ENCODE results near the gene CKAP4. TPM values are rescaled to one million over a fixed set of nuclear protein-coding genes. Genes with fewer than 3 reads are reported as not detected.

CKAP4 gene
- total RNA-seq, 4 donors from 2014 or later, result 28.7 to 51.6 (median 38.8) TPM

GRCh38 chr12:106220536-106220935 is 27.3 kb downstream of the CKAP4 start:
- Histone ChIP-seq H3K27me3 (no peaks in the 10 kb centered on the region), H3K4me1 (peaks cover 0 to 8% (median 3%) of the 10 kb centered on the region in 4 donors), H3K36me3 (no peaks in the 10 kb centered on the region), H3K27ac (replicated peaks in 1 of 4) (no peak overlapping the region), H3K4me3 (no peak overlapping the region), H3K9me3 (peaks cover 0 to 21% (median 16%) of the 10 kb centered on the region in 4 donors)
- intact Hi-C loops (cut with DNase I), result loop anchor here (5.0 kb wide), 1 partner anchor 798 kb away; no protein-coding TSS in a partner anchor
- no peak for DNase-seq (ENCODE audit: extremely low spot score)
- TF ChIP-seq POLR2A (IDR thresholded peaks at IDR 0.05; ENCODE audit: low read depth) (no peak), POLR2AphosphoS5 (IDR thresholded peaks at IDR 0.05) (no peak), CTCF (IDR thresholded peaks at IDR 0.05) (no peak), EP300 (IDR thresholded peaks at IDR 0.05) (no peak)
- WGBS, result 78% methylated on average over 7 of the region's 7 CpGs

GRCh38 chr12:106219043-106219442 is 28.8 kb downstream of the CKAP4 start:
- no peak overlapping the region for H3K27ac ChIP-seq (replicated peaks in 1 of 4)
- peaks cover 0 to 21% (median 16%) of the 10 kb centered on the region in 4 donors for H3K9me3 ChIP-seq
- no peak for DNase-seq (ENCODE audit: extremely low spot score)
- no peak overlapping the region for H3K4me3 ChIP-seq
- peaks cover 0 to 4% (median 0%) of the 10 kb centered on the region in 4 donors for H3K27me3 ChIP-seq
- WGBS, result 91% methylated on average over 1 of the region's 1 CpG
- TF ChIP-seq POLR2AphosphoS5 (IDR thresholded peaks at IDR 0.05), result no peak
- no peak for TF ChIP-seq CTCF (IDR thresholded peaks at IDR 0.05)
- TF ChIP-seq POLR2A (IDR thresholded peaks at IDR 0.05; ENCODE audit: low read depth), result no peak
- no peak for TF ChIP-seq EP300 (IDR thresholded peaks at IDR 0.05)
- H3K36me3 ChIP-seq, result no peaks in the 10 kb centered on the region
- peaks cover 0 to 6% (median 2%) of the 10 kb centered on the region in 4 donors for H3K4me1 ChIP-seq
- intact Hi-C loops (cut with DNase I), result no loop called here

- 94% methylated on average over 2 of the region's 2 CpGs for WGBS
- intact Hi-C loops (cut with DNase I), result no loop called here
Observed at GRCh38 chr12:106217706-106218105, 30.1 kb downstream of the CKAP4 start.

GRCh38 chr12:106214571-106214970 is 33.2 kb downstream of the CKAP4 start:
- Histone ChIP-seq H3K27me3 (peaks cover 0 to 17% (median 0%) of the 10 kb centered on the region in 4 donors), H3K4me1 (no peaks in the 10 kb centered on the region), H3K4me3 (no peak overlapping the region), H3K27ac (replicated peaks in 1 of 4) (no peak overlapping the region), H3K9me3 (peaks cover 0 to 21% (median 16%) of the 10 kb centered on the region in 4 donors), H3K36me3 (no peaks in the 10 kb centered on the region)
- TF ChIP-seq POLR2AphosphoS5 (IDR thresholded peaks at IDR 0.05) (no peak), POLR2A (IDR thresholded peaks at IDR 0.05; ENCODE audit: low read depth) (no peak), EP300 (IDR thresholded peaks at IDR 0.05) (no peak), CTCF (IDR thresholded peaks at IDR 0.05) (no peak)
- DNase-seq (ENCODE audit: extremely low spot score), result no peak
- intact Hi-C loops (cut with DNase I), result no loop called here
- 59% methylated on average over 4 of the region's 4 CpGs for WGBS

More at GRCh38 chr12:106217706-106218105, 30.1 kb downstream of the CKAP4 start:
- peaks cover 0 to 21% (median 16%) of the 10 kb centered on the region in 4 donors for H3K9me3 ChIP-seq
- TF ChIP-seq POLR2A (IDR thresholded peaks at IDR 0.05; ENCODE audit: low read depth) (no peak), EP300 (IDR thresholded peaks at IDR 0.05) (no peak), CTCF (IDR thresholded peaks at IDR 0.05) (no peak), POLR2AphosphoS5 (IDR thresholded peaks at IDR 0.05) (no peak)
- DNase-seq (ENCODE audit: extremely low spot score), result no peak
- H3K27me3 ChIP-seq, result peaks cover 0 to 4% (median 0%) of the 10 kb centered on the region in 4 donors
- no peaks in the 10 kb centered on the region for H3K4me1 ChIP-seq
- no peaks in the 10 kb centered on the region for H3K36me3 ChIP-seq
- no peak overlapping the region for H3K27ac ChIP-seq (replicated peaks in 1 of 4)
- H3K4me3 ChIP-seq, result no peak overlapping the region

GRCh38 chr12:106213662-106214061 is 34.2 kb downstream of the CKAP4 start:
- no peak for TF ChIP-seq POLR2A (IDR thresholded peaks at IDR 0.05; ENCODE audit: low read depth)
- no peak for TF ChIP-seq EP300 (IDR thresholded peaks at IDR 0.05)
- TF ChIP-seq CTCF (IDR thresholded peaks at IDR 0.05), result no peak
- no peak for TF ChIP-seq POLR2AphosphoS5 (IDR thresholded peaks at IDR 0.05)
- 73% methylated on average over 6 of the region's 6 CpGs for WGBS
- intact Hi-C loops (cut with DNase I), result no loop called here
- no peak for DNase-seq (ENCODE audit: extremely low spot score)
- no peak overlapping the region for H3K27ac ChIP-seq (replicated peaks in 1 of 4)
- H3K9me3 ChIP-seq, result peaks cover 0 to 17% (median 16%) of the 10 kb centered on the region in 4 donors
- no peak overlapping the region for H3K4me3 ChIP-seq
- no peaks in the 10 kb centered on the region for H3K4me1 ChIP-seq
- no peaks in the 10 kb centered on the region for H3K36me3 ChIP-seq
- peaks cover 0 to 17% (median 0%) of the 10 kb centered on the region in 4 donors for H3K27me3 ChIP-seq

Measured in esophagus muscularis mucosa (tissue), 4 donors.